ENCODE results near the gene DDX46. TPM values are rescaled to one million over a fixed set of nuclear protein-coding genes. Genes with fewer than 3 reads are reported as not detected.
"Not testable (repeated sequence)": the region's sequence is repeated elsewhere in the genome, so short reads cannot be mapped to it uniquely, and the experiment has no call there.

DDX46 gene
- total RNA-seq, 2 experiments from 2014 or later: 35.5 to 35.8 TPM

DNA sequence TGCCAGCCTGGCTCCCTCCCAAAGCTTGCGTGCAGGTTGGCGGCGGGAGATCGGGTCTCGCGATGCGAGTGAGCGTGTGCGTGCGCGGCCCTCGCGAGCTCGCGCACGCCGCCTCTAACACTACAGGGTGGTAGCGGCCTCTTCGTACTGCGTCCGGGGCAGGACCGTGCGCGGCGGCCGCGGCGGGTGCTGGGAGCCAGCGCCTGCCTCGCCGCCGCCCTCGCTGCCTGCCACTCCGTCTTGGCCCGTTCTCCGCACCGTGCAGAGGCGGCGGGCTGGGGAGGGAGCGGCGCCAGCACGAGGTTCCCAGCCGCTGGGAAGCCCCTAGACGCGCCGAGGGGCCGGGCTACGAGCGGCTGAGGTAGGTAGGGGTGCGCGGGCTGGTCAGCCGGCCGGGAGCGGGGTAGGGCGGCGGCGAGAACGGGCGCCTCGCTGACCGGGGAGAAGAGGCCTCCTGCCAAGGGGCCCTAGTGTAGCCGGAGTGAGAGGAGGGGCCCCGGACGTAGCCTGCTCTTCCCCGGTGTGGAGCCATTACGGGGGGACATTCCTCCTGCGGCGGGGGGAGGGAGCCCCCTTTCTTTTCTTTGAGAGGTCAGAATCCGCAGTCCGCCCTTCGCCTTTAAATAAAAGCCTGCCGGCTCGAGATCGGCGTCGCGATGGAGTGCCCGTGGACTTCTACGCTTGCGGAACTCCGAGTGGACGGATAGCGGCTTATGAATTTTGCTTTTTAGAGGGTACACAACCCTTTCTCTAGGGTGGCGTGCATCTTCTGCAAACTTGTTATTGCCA is 87.5 kb downstream of the DDX46 start, which contains the start of gene C5orf24:
TSS of gene C5orf24 (plus strand) at position 117 of the 789 bp plus-strand sequence. CDS start 8,933 bp downstream, outside the sequence.
- Mint-ChIP-seq H3K27me3 (no peaks in the 10 kb centered on the region), H3K27ac (peak within 1 kb of the TSS; percentile 95), H3K36me3 (ENCODE audit: low read depth) (peaks cover 27% of the 10 kb centered on the region), H3K4me3 (peak within 1 kb of the TSS; percentile 86), H3K9me3 (no peaks in the 10 kb centered on the region), H3K4me1 (ENCODE audit: low read depth) (peaks cover 26% of the 10 kb centered on the region)
- ATAC-seq (ENCODE audit: poor library complexity) (peak; percentile 90), DNase-seq (peak; percentile 83 to 98 (median 90))
- intact Hi-C loops (cut with DNase I, micrococcal nuclease): loop anchor here (1.0 to 10.0 kb wide), 10 partner anchors 27 to 621 kb away; partner anchors contain the start of genes CAMLG (in 2 of the 2), PCBD2 (in 1 of the 2), PPP2CA (in 1 of the 2) and SEC24A (in 1 of the 2)
- peaks cover 7% of the 10 kb centered on the region for H3K36me3 ChIP-seq (ENCODE audit: insufficient read depth, low read length)
- H3K27me3 ChIP-seq (ENCODE audit: control insufficient read depth in 1 of 2, insufficient read depth in 2 of 2, low read length in 2 of 2): no peaks in the 10 kb centered on the region
- H3K9me3 ChIP-seq (ENCODE audit: control insufficient read depth in 1 of 2, insufficient read depth in 1 of 2, low read length in 2 of 2): no peaks in the 10 kb centered on the region
- H3K4me3 ChIP-seq (ENCODE audit: low read length): peak within 1 kb of the TSS; percentile 76
- no peak for TF ChIP-seq CTCF (IDR thresholded peaks at IDR 0.05)
- CTCF ChIA-PET: interaction anchor here (0.9 to 1.8 kb wide), 4 partner anchors 27 to 108 kb away, joined by 3 to 16 read pairs (median 6); partner anchors contain the start of genes CAMLG, DDX46 and PCBD2
- peak within 1 kb of the TSS; percentile 87 for H3K27ac ChIP-seq (ENCODE audit: low read depth in 1 of 2, low read length in 2 of 2)
- POLR2A ChIA-PET: interaction anchor here (0.6 to 2.9 kb wide), 18 partner anchors 9 to 620 kb away, joined by 3 to 66 read pairs (median 5); partner anchors contain the start of genes CAMLG, DDX46, PCBD2 and PPP2CA
- H3K4me1 ChIP-seq (ENCODE audit: insufficient read depth, low read length): peaks cover 35% of the 10 kb centered on the region

DNA sequence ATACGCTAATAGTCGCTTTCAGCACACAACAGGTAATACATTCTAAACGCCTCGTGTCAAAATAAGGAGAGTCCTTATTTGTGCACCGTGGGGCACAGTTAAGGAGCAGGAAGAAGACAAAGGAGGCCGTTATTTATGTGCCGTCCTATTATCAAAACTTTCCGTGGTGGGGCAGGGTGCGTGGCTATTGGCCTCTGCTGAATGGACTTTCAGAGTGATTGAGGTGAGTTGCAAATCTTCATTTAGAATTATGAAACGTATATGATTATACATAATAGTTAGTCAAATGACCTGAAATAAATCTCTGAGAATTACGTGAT is 88.0 kb downstream of the DDX46 start:
- peaks cover 31% of the 10 kb centered on the region for H3K4me1 Mint-ChIP-seq (ENCODE audit: low read depth)
- POLR2A ChIA-PET: interaction anchor here (1.2 to 2.9 kb wide), 4 partner anchors 13 to 108 kb away, joined by 4 to 66 read pairs (median 9); partner anchors contain the start of genes CAMLG, PCBD2 and TXNDC15
- H3K4me1 ChIP-seq (ENCODE audit: insufficient read depth, low read length): peaks cover 38% of the 10 kb centered on the region
- H3K27ac Mint-ChIP-seq: peak overlapping the region; percentile 95
- peaks cover 32% of the 10 kb centered on the region for H3K36me3 Mint-ChIP-seq (ENCODE audit: low read depth)
- TF ChIP-seq CTCF (IDR thresholded peaks at IDR 0.05): no peak
- H3K36me3 ChIP-seq (ENCODE audit: insufficient read depth, low read length): peaks cover 11% of the 10 kb centered on the region
- DNase-seq (peak in 1 of 14 experiments; percentile 26), ATAC-seq (ENCODE audit: poor library complexity) (peak; percentile 11)
- H3K27me3 Mint-ChIP-seq: no peaks in the 10 kb centered on the region
- H3K9me3 ChIP-seq (ENCODE audit: control insufficient read depth in 1 of 2, insufficient read depth in 1 of 2, low read length in 2 of 2): no peaks in the 10 kb centered on the region
- intact Hi-C loops (cut with DNase I, micrococcal nuclease): loop anchor here (1.0 to 10.0 kb wide), 8 partner anchors 27 to 622 kb away; partner anchors contain the start of genes CAMLG (in 2 of the 2), PCBD2 (in 1 of the 2), PPP2CA (in 1 of the 2) and TXNDC15 (in 1 of the 2)
- H3K27me3 ChIP-seq (ENCODE audit: control insufficient read depth in 1 of 2, insufficient read depth in 2 of 2, low read length in 2 of 2): no peaks in the 10 kb centered on the region
- H3K4me3 Mint-ChIP-seq: peak overlapping the region; percentile 86
- CTCF ChIA-PET: no interaction called here
- peak overlapping the region; percentile 76 for H3K4me3 ChIP-seq (ENCODE audit: low read length)
- H3K27ac ChIP-seq (ENCODE audit: low read depth in 1 of 2, low read length in 2 of 2): peak overlapping the region; percentile 86 to 87
- no peaks in the 10 kb centered on the region for H3K9me3 Mint-ChIP-seq

GRCh38 chr5:134849434-134849933 is 90.9 kb downstream of the DDX46 start:
- not testable (repeated sequence) for H3K27me3 Mint-ChIP-seq; H3K27me3 ChIP-seq (ENCODE audit: control insufficient read depth in 1 of 2, insufficient read depth in 2 of 2, low read length in 2 of 2); H3K27ac Mint-ChIP-seq; DNase-seq; H3K4me3 ChIP-seq (ENCODE audit: low read length); H3K9me3 Mint-ChIP-seq; ATAC-seq (ENCODE audit: poor library complexity); H3K4me3 Mint-ChIP-seq; H3K9me3 ChIP-seq (ENCODE audit: control insufficient read depth in 1 of 2, insufficient read depth in 1 of 2, low read length in 2 of 2); H3K27ac ChIP-seq (ENCODE audit: low read depth in 1 of 2, low read length in 2 of 2)
- Mint-ChIP-seq H3K4me1 (ENCODE audit: low read depth) (peaks cover 44% of the 10 kb centered on the region), H3K36me3 (ENCODE audit: low read depth) (peaks cover 48% of the 10 kb centered on the region)
- intact Hi-C loops (cut with DNase I, micrococcal nuclease): loop anchor here (5.0 to 10.0 kb wide), 3 partner anchors 115 to 625 kb away; partner anchors contain the start of genes CAMLG (in 1 of the 2), PPP2CA (in 1 of the 2) and UBE2B (in 1 of the 2)
- Histone ChIP-seq H3K36me3 (ENCODE audit: insufficient read depth, low read length) (peaks cover 15% of the 10 kb centered on the region), H3K4me1 (ENCODE audit: insufficient read depth, low read length) (peaks cover 38% of the 10 kb centered on the region)
- POLR2A ChIA-PET: interaction anchor here (1.5 to 1.7 kb wide), 2 partner anchors 24 to 55 kb away, joined by 3 to 6 read pairs; partner anchors contain the start of genes PCBD2 and TXNDC15
- CTCF ChIA-PET: interaction anchor here (1.1 to 1.3 kb wide), 2 partner anchors 55 to 91 kb away, joined by 3 to 9 read pairs; partner anchors contain the start of genes DDX46 and PCBD2
